GM23338 (cell line): Measurements from ENCODE around the gene PLEKHG4B.

Experiments used
- CTCF ChIP-seq, 2 experiments: fragments of 200-600 bp in 1 of 2; sonication (generic) in 1 of 2; conservative IDR thresholded peaks; 2 replicates each; pipeline versions ENCODE4 v1.5.1 to v1.6.1; 2016 to 2017; ENCODE audit warnings: antibody characterized with exemption in 2 of 2, low read depth in 2 of 2, mild to moderate bottlenecking in 2 of 2, moderate library complexity in 1 of 2
- EZH2 ChIP-seq: fragments of 200-600 bp; sonication (generic); IDR thresholded peaks from one replicate; pipeline ENCODE4 v1.8.0; 2017; ENCODE audit warnings: antibody characterized with exemption, mild to moderate bottlenecking, low read depth; ENCODE audit not compliant: unreplicated experiment
- JUNB ChIP-seq: IDR thresholded peaks from one replicate; pipeline ENCODE4 v1.6.1; 2016; ENCODE audit warnings: antibody characterized with exemption; ENCODE audit not compliant: unreplicated experiment
- POLR2AphosphoS5 ChIP-seq: IDR thresholded peaks from 2 replicates; pipeline ENCODE4 v1.6.1; 2016; ENCODE audit warnings: antibody characterized with exemption, low read depth

- TF ChIP-seq CTCF (conservative IDR thresholded peaks at IDR 0.05; ENCODE audit: low read depth in 2 of 2) = no peak
- TF ChIP-seq EZH2 = no peak
- TF ChIP-seq POLR2AphosphoS5 = no peak
- no peak for TF ChIP-seq JUNB
These were observed 37.2 kb downstream of the PLEKHG4B start for GRCh38 chr5:129148-129547.
